ENCODE data around the gene TELO2.

GRCh38 chr16:1455190-1456171 is 37.7 kb upstream of the TELO2 start:
- TF ChIP-seq CTCF (IDR thresholded peaks at IDR 0.05; ENCODE audit: low read length) (no peak), EZH2 (IDR thresholded peaks at IDR 0.05; ENCODE audit: borderline replicate concordance, low read length) (no peak)
